GM19468 (cell line): ENCODE measurements around the gene COL20A1.

Experiments used
- ATAC-seq: cut with Tn5 transposase; IDR thresholded peaks from one replicate; pipeline ENCODE4 v1.9.1; 2021; ENCODE audit warnings: mild to moderate bottlenecking, moderate library complexity, moderate number of reproducible peaks; ENCODE audit not compliant: unreplicated experiment; ENCODE audit errors: extremely low read depth

The COL20A1 gene

DNA sequence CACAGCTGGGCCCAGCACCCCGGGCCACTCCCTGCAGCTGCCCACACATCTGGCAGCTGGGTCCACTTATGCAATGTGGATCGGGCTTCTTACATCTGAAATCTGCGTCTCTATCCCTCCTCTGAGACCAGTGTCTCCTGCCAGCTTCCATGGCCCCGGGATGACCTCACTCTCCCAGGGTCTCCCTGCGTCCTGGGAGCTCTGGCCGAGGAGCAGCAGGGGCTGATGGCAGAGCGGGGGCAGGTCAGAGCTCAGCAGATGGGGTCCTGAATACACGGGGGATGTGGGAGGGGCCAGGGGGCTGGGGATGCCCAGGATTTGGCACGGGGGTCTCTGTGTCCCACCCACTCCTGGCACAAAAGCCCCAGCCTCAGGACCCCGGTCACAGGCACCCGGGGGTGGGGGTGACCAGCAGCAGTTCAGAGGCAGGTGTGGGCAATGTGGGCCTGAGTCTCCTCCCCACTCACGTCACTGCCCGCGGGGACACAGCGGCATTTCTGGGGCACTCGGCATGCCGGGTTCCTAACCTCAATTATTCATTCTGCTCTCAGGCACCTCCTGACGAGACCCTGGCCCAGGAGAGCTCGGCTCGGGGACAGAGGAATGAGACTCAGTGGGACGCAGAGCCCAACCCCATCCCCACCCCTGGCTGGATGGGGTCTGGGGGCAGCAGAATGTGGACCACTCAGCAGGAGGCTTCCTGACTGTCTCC, 51.8 kb downstream of the COL20A1 start:
- ATAC-seq, result no peak

GRCh38 chr20:63345328-63346100, 52.5 kb downstream of the COL20A1 start:
- ATAC-seq, result no peak

GRCh38 chr20:63346131-63347080, 53.4 kb downstream of the COL20A1 start:
- no peak for ATAC-seq

- no peak for ATAC-seq
These were observed 54.2 kb downstream of the COL20A1 start for GRCh38 chr20:63347081-63347741.

DNA sequence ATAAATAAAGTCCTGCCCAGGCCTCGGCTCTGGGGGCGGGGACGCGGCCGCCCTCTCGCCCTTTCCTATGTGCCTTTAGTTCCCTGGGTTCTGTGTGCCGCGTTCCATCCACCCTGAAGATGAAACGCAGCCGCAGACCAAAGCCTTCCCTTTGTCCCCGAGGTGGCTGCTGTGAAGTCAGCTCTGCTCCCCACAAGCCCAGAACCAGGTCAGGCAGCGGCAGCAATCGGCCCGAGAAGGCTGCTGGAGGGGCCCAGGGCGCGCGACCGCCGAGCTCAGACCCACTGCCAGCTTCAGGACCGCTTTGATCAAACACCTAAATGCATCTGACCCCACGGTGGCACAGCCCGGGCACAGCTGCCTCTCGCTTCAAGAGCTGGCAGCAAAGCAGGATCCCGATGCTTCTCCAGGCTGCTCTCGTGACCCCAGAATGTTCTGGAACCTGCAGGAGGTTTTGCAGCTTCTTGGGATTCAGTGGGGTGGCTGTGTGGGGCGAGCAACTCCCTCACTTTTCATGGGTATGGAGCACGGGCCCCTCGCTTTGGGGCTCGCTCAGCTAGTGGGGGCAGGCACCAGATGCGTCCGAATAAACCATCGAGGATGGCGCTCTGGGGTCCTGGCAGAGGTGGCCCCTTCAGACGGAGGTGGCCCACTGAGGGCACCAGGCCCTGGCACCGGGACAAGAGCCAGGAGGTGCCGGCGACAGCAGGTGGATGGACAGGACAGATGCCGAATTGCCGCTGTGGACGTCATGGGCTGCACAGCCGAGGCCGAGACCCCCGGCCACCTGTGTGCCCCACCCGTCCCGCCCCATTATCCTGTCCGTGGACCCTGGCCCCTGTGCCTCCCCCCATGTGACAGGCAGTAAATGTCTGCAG, 55.2 kb downstream of the COL20A1 start:
- ATAC-seq, result no peak

DNA sequence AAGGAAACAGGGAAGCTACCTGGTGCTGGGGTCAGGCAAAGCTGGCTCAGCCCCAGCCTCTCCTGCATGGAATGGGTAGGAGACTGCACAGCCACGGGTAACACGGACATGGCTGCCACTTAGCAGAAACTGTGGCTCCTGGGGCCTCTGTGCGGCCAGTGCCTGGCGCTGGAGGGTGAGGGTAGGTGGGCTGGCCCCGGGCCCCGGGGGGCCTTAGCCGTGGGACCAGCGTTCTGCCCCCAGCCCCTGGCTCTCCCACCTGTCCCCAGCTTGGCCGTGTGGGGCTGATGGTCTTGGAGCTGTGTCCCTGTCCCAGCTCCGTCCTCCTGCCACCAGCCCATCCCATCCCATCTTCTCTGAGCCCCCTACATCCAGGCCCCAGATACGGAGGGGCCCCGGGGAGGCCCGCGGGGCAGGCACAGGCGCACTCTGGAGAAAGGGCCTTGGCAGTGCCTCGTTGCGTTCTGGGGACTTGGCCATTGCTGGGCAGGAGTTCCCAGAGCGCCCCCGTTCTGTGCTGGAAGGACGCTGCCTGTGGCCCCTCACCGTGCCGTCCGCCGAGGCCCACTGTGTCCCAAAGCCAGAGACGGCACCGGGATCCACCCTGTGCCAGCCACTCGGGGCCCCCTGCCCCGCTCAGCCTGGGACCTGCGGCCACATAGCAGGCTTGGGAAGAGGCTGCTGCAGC, 56.0 kb downstream of the COL20A1 start:
- ATAC-seq, result no peak

DNA sequence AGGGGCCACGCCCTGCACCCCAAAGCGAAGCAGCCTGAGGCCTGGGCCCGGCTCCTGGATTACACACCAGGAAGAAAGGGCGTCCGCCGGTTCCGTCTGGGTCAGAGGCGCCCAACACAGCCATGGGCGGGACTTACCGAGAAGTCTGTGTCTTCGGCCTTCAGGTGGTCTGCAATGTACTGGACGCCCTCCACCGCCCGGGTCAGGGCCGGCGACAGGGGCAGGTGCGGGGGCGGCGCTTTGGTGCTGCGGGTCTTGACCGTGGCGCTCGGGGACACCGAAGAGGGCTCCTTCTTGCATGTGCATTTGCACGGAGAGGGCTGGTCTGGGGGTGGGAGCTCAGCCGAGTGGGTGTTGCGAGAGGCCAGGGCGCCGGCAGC, 56.5 kb downstream of the COL20A1 start:
- no peak for ATAC-seq

- no peak for ATAC-seq
These were observed 57.2 kb downstream of the COL20A1 start for GRCh38 chr20:63350196-63350595.

GRCh38 chr20:63350597-63351325, 57.8 kb downstream of the COL20A1 start:
- ATAC-seq, result no peak

- no peak for ATAC-seq
These were observed 58.3 kb downstream of the COL20A1 start for GRCh38 chr20:63351326-63351700.

DNA sequence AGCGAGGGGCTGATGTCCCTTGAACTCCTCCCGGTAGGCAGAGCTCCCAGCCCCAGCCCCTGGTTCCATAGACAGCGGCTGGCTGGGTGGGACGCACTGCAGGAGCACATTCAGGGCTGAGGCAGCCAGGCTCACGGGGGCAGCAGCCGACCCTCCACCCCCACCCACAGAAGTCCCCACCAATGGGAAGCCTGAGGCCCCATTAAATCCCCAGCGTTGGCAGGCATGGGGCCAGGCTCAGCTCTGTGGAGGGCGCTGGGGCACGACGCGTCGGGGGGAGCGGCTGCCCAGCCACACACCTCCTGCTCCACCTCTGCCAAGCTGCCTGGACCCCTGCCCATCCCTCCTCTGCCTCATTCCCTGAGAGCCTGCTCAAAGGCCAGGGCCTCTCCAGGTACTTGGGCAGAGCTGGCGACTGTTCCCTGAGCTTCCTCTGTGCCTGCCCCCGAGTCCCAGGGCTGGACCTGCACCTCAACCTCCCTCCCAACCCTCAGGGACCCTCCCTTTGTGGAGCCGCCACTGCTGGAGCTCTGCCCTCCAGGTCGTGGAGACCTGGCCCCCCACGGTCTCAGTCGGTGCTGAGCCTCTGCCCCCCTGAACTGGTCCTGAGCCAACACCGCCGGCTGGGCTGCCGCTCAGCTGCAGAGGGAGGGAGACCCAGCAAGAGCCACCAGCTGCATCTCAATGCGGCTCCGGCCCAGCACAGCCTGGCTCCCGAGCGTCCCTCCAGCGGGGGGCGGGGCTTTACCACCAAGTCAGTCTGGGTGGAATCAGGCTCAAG, 59.0 kb downstream of the COL20A1 start:
- ATAC-seq, result no peak

DNA sequence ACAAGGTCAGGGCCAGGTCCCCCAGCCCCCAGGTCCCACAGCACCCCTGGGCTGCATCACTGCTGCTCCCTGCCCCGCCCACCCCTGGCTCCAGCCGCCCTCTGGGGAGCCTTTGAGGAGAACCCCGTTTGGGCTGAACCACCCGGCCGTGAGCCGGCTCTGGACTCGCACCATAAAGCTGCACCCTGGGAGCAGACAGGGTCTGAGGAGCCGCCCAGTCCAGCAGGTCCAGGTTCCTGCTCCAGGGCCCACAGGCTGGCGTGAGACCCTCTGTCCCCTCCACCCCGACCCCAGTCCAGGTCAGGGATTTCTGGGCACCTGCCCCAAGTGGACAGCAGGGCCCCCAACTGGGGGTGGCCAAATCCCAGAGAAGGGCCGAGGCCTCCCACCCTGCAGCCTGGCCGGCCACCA, 59.8 kb downstream of the COL20A1 start:
- ATAC-seq, result no peak

- no peak for ATAC-seq
These were observed 61.8 kb downstream of the COL20A1 start for GRCh38 chr20:63354636-63355350.

- ATAC-seq, result no peak
These were observed 62.9 kb downstream of the COL20A1 start for GRCh38 chr20:63355781-63356295.

GRCh38 chr20:63356511-63356910, 63.5 kb downstream of the COL20A1 start:
- no peak for ATAC-seq
